HepG2 (cell line): Measurements from ENCODE around the gene DMAP1. TPM values are rescaled to one million over a fixed set of nuclear protein-coding genes. Genes with fewer than 3 reads are reported as not detected.

Source experiments
- GMEB1 ChIP-seq: sonication (generic); formaldehyde crosslinking; IDR thresholded peaks from 2 replicates; pipeline ENCODE4 v1.5.1; 2020; ENCODE audit warnings: missing genetic modification reagents, mild to moderate bottlenecking, borderline replicate concordance
- ISX ChIP-seq: sonication (generic); formaldehyde crosslinking; conservative IDR thresholded peaks from 2 replicates; pipeline ENCODE4 v1.5.0; 2020; ENCODE audit warnings: missing genetic modification reagents
- NPAS2 ChIP-seq: sonication (generic); formaldehyde crosslinking; IDR thresholded peaks from 2 replicates; pipeline ENCODE4 v1.8.0; 2022; ENCODE audit warnings: mild to moderate bottlenecking, missing genetic modification reagents, borderline replicate concordance
- NR2C2 ChIP-seq: sonication (generic); formaldehyde crosslinking; IDR thresholded peaks from 2 replicates; pipeline ENCODE4 v1.4.0; 2020; ENCODE audit warnings: missing genetic modification reagents, mild to moderate bottlenecking, moderate library complexity, borderline replicate concordance
- PTBP1 ChIP-seq: fragments of 200-400 bp; formaldehyde crosslinking; IDR thresholded peaks from 2 replicates; pipeline ENCODE4 v1.6.1; 2018; ENCODE audit warnings: low read length, low read depth; ENCODE audit not compliant: poor library complexity, severe bottlenecking
- SRY ChIP-seq: sonication (generic); formaldehyde crosslinking; IDR thresholded peaks from 2 replicates; pipeline ENCODE4 v1.8.0; 2022; ENCODE audit warnings: mild to moderate bottlenecking, missing genetic modification reagents
- STAT5B ChIP-seq: sonication (generic); formaldehyde crosslinking; IDR thresholded peaks from 2 replicates; pipeline ENCODE4 v1.4.0; 2020; ENCODE audit warnings: missing genetic modification reagents
- TIGD3 ChIP-seq: sonication (generic); formaldehyde crosslinking; IDR thresholded peaks from 2 replicates; pipeline ENCODE4 v1.5.1; 2020; ENCODE audit warnings: mild to moderate bottlenecking, missing genetic modification reagents, borderline replicate concordance
- ZBTB34 ChIP-seq: sonication (generic); formaldehyde crosslinking; IDR thresholded peaks from 2 replicates; pipeline ENCODE4 v1.8.0; 2022; ENCODE audit warnings: mild to moderate bottlenecking, missing genetic modification reagents
- ZNF224 ChIP-seq: sonication (generic); formaldehyde crosslinking; IDR thresholded peaks from 2 replicates; pipeline ENCODE4 v1.5.0; 2020; ENCODE audit warnings: mild to moderate bottlenecking, missing genetic modification reagents
- ZNF24 ChIP-seq: fragments of 450-650 bp; IDR thresholded peaks from 2 replicates; pipeline ENCODE4 v1.6.1; 2017; ENCODE audit warnings: antibody characterized with exemption, mild to moderate bottlenecking
- ZNF329 ChIP-seq: sonication (generic); formaldehyde crosslinking; IDR thresholded peaks from 2 replicates; pipeline ENCODE4 v1.9.0; 2021; ENCODE audit warnings: low read depth, mild to moderate bottlenecking, missing genetic modification reagents
- ZNF678 ChIP-seq: sonication (generic); formaldehyde crosslinking; IDR thresholded peaks from 2 replicates; pipeline ENCODE4 v1.4.0; 2020; ENCODE audit warnings: mild to moderate bottlenecking, missing genetic modification reagents
- ZNF782 ChIP-seq: sonication (generic); formaldehyde crosslinking; IDR thresholded peaks from 2 replicates; pipeline ENCODE4 v1.4.0; 2020; ENCODE audit warnings: missing genetic modification reagents, mild to moderate bottlenecking, borderline replicate concordance
- polyA plus RNA-seq, 8 experiments: library from polyadenylated mRNA; depleted of rRNA in 3 of 8; stranded (reverse) in 7 of 8; unstranded in 1 of 8; fragments of >200 nt; fragmentation: Illumina TruSeq in 4 of 8; extraction: Trizol in 4 of 8; gene quantifications; 2 replicates each; pipeline versions ENCODE4 v1.2.1 to v1.2.3, GENCODE V29; 2011 to 2016; ENCODE audit warnings: low read depth in 4 of 8, missing spikeins in 1 of 8, mixed read lengths in 1 of 8; ENCODE audit not compliant: insufficient read depth in 1 of 8
- total RNA-seq, 5 experiments: library from RNA; depleted of rRNA; stranded (reverse); fragments of >200 nt; fragmentation: Illumina TruSeq; extraction: Trizol; gene quantifications; 2 replicates each; pipeline ENCODE4 v1.2.3, GENCODE V29; 2016; ENCODE audit warnings: low read depth in 1 of 5
- TF ChIP-seq, protein P1 (sequence below): sonication (generic); formaldehyde crosslinking; conservative IDR thresholded peaks from 2 replicates; pipeline ENCODE4 v1.4.0; 2020; ENCODE audit warnings: missing genetic modification reagents
- TF ChIP-seq, protein P2 (sequence below): sonication (generic); formaldehyde crosslinking; IDR thresholded peaks from 2 replicates; pipeline ENCODE4 v1.5.0; 2020; ENCODE audit warnings: mild to moderate bottlenecking, missing genetic modification reagents
- TF ChIP-seq, protein P3 (sequence below): sonication (generic); formaldehyde crosslinking; IDR thresholded peaks from 2 replicates; pipeline ENCODE4 v1.4.0; 2020; ENCODE audit warnings: missing genetic modification reagents

Gene DMAP1
- total and polyA plus RNA-seq, 2 of the 13 experiments (the other 11 are each of a cell fraction or from before 2014, with no cell fraction given): 17.6 to 32.7 TPM

- TF ChIP-seq, protein P1, sequence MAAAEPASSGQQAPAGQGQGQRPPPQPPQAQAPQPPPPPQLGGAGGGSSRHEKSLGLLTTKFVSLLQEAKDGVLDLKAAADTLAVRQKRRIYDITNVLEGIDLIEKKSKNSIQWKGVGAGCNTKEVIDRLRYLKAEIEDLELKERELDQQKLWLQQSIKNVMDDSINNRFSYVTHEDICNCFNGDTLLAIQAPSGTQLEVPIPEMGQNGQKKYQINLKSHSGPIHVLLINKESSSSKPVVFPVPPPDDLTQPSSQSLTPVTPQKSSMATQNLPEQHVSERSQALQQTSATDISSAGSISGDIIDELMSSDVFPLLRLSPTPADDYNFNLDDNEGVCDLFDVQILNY (CRISPR knock-in tag): peak; percentile 63
- TF ChIP-seq STAT5B (CRISPR knock-in tag) (0 out of 2 replicates have a peak, but pooled peaks have one; percentile 67), ZNF678 (peak; percentile 54; the same call in 1 of the 2 replicates), TIGD3 (no peak), NPAS2 (no peak), PTBP1 (peak; percentile 92), ZNF782 (CRISPR knock-in tag) (0 out of 2 replicates have a peak, but pooled peaks have one; percentile 46), SRY (CRISPR knock-in tag) (peak; percentile 92), ISX (peak; percentile 83; the same call in 1 of the 2 replicates), GMEB1 (CRISPR knock-in tag) (peak; percentile 73; the same call in 1 of the 2 replicates), ZNF224 (0 out of 2 replicates have a peak, but pooled peaks have one; percentile 65), ZNF24 (peak; percentile 76; the same call in 1 of the 2 replicates), ZBTB34 (CRISPR knock-in tag) (peak; percentile 33; the same call in 1 of the 2 replicates), ZNF329 (CRISPR knock-in tag) (no peak; the same call in 1 of the 2 replicates), NR2C2 (CRISPR knock-in tag) (peak; percentile 97)
- TF ChIP-seq, protein P2, sequence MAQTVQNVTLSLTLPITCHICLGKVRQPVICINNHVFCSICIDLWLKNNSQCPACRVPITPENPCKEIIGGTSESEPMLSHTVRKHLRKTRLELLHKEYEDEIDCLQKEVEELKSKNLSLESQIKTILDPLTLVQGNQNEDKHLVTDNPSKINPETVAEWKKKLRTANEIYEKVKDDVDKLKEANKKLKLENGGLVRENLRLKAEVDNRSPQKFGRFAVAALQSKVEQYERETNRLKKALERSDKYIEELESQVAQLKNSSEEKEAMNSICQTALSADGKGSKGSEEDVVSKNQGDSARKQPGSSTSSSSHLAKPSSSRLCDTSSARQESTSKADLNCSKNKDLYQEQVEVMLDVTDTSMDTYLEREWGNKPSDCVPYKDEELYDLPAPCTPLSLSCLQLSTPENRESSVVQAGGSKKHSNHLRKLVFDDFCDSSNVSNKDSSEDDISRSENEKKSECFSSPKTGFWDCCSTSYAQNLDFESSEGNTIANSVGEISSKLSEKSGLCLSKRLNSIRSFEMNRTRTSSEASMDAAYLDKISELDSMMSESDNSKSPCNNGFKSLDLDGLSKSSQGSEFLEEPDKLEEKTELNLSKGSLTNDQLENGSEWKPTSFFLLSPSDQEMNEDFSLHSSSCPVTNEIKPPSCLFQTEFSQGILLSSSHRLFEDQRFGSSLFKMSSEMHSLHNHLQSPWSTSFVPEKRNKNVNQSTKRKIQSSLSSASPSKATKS (CRISPR knock-in tag): 0 out of 2 replicates have a peak, but pooled peaks have one; percentile 83
- TF ChIP-seq, protein P3, sequence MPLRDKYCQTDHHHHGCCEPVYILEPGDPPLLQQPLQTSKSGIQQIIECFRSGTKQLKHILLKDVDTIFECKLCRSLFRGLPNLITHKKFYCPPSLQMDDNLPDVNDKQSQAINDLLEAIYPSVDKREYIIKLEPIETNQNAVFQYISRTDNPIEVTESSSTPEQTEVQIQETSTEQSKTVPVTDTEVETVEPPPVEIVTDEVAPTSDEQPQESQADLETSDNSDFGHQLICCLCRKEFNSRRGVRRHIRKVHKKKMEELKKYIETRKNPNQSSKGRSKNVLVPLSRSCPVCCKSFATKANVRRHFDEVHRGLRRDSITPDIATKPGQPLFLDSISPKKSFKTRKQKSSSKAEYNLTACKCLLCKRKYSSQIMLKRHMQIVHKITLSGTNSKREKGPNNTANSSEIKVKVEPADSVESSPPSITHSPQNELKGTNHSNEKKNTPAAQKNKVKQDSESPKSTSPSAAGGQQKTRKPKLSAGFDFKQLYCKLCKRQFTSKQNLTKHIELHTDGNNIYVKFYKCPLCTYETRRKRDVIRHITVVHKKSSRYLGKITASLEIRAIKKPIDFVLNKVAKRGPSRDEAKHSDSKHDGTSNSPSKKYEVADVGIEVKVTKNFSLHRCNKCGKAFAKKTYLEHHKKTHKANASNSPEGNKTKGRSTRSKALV (CRISPR knock-in tag): 0 out of 2 replicates have a peak, but pooled peaks have one; percentile 32
These were observed at the start of gene DMAP1 (continued) for GRCh38 chr1:44213222-44214112.
